ENCODE measurements around the gene TGFBRAP1. TPM values are rescaled to one million over a fixed set of nuclear protein-coding genes. Genes with fewer than 3 reads are reported as not detected.
"Not testable (repeated sequence)": the region's sequence is repeated elsewhere in the genome, so short reads cannot be mapped to it uniquely, and the experiment has no call there.

TGFBRAP1 gene
- total and polyA plus RNA-seq, 9 of the 15 experiments (the other 6 are each of a cell fraction or from before 2014, with no cell fraction given) = 3.7 to 18.0 (median 11.0) TPM

- no peak for TF ChIP-seq SNIP1 (IDR thresholded peaks at IDR 0.05; ENCODE audit: low read depth)
- no peak for TF ChIP-seq POLR2AphosphoS5 (IDR thresholded peaks at IDR 0.05; ENCODE audit: control insufficient read depth, insufficient read depth, low read depth, low read length)
- TF ChIP-seq KAT2B (IDR thresholded peaks at IDR 0.05; ENCODE audit: low read depth, low read length) = no peak
- no peak for TF ChIP-seq ARID1B (IDR thresholded peaks at IDR 0.05)
- TF ChIP-seq RBM15 (IDR thresholded peaks at IDR 0.05; ENCODE audit: insufficient read depth, low read length) = no peak
These were observed 77.3 kb downstream of the TGFBRAP1 start (continued) for GRCh38 chr2:105252271-105252670.

GRCh38 chr2:105251016-105251648 lies 78.4 kb downstream of the TGFBRAP1 start:
- BruUV-seq (replicated peaks); DNase-seq (ENCODE audit: extremely low read depth in 1 of 4, low spot score in 3 of 4); H3K9me3 ChIP-seq (replicated peaks; ENCODE audit: control insufficient read depth, insufficient read depth, low read depth, low read length); H2AFZ ChIP-seq (ENCODE audit: low read depth, low read length); POLR2A ChIA-PET; FAIRE-seq; H3K4me3 ChIP-seq; H3K9ac ChIP-seq (ENCODE audit: insufficient read depth in 1 of 2, low read depth in 2 of 2, low read length in 2 of 2); ATAC-seq; H3K4me1 ChIP-seq (replicated peaks in 1 of 2; ENCODE audit: control insufficient read depth in 2 of 2, insufficient read depth in 2 of 2, low read length in 2 of 2); H3K4me2 ChIP-seq (ENCODE audit: insufficient read depth, low read length); H3K27ac ChIP-seq (ENCODE audit: extremely low read depth, low read depth, low read length); intact Hi-C loops (cut with micrococcal nuclease); in situ Hi-C loops (cut with MboI); H3K36me3 ChIP-seq (ENCODE audit: control insufficient read depth, insufficient read depth, low read length); H3K79me2 ChIP-seq (ENCODE audit: control insufficient read depth, insufficient read depth, low read length); CTCF ChIA-PET (ENCODE audit: low intra/inter-chr PET ratio); H4K20me1 ChIP-seq (replicated peaks; ENCODE audit: control insufficient read depth, insufficient read depth, low read length); H3K9me1 ChIP-seq (ENCODE audit: control insufficient read depth, insufficient read depth, low read length): not testable (repeated sequence)
- H3K27me3 ChIP-seq (ENCODE audit: control insufficient read depth in 2 of 2, insufficient read depth in 2 of 2, low read length in 2 of 2) = peaks cover 11 to 31% of the 10 kb centered on the region in 2 experiments; a peak in 4 of 5 replicates
- WGBS (ENCODE audit: insufficient coverage, low coverage, missing lambda C conversion rate) = 15% methylated on average over 17 of the region's 43 CpGs
